GM12878 (cell line): Measurements from ENCODE around the gene HRG. TPM values are rescaled to one million over a fixed set of nuclear protein-coding genes. Genes with fewer than 3 reads are reported as not detected.

Experiments
- ATAC-seq: fragments of 200-7000 bp; cut with Tn5 transposase; 3 replicates; pipeline ENCODE4 v1.9.1; 2020; ENCODE audit warnings: mild to moderate bottlenecking, moderate library complexity
- BruUV-seq: library from RNA; stranded (reverse); fragments of 400-500 nt; replicated peaks from 2 replicates; lab custom pipeline; 2021; lab: Mats Ljungman, UMichigan
- CTCF ChIA-PET: fragments of 300-600 bp; sonication (Branson Sonifier 250); formaldehyde crosslinking; extraction: SDS; loops from one replicate; lab custom pipeline; 2021; ENCODE audit warnings: inconsistent platforms; lab: Yijun Ruan, JAX
- POLR2A ChIA-PET: fragments of 350-600 bp; formaldehyde crosslinking; extraction: SDS; loops from one replicate; lab custom pipeline; 2021; ENCODE audit warnings: inconsistent platforms; lab: Charles Lee
- RAD21 ChIA-PET: fragments of 300-600 bp; sonication (Branson Sonifier 250); formaldehyde crosslinking; loops from one replicate; lab custom pipeline; 2023; ENCODE audit warnings: antibody characterized with exemption; ENCODE audit not compliant: unreplicated experiment; lab: Charles Lee
- SMC1A ChIA-PET: fragments of 300-600 bp; sonication (Branson Sonifier 250); formaldehyde crosslinking; loops from one replicate; lab custom pipeline; 2023; ENCODE audit not compliant: unreplicated experiment, uncharacterized antibody; lab: Charles Lee
- DNase-seq: peaks from one replicate; pipeline ENCODE4 v3.0.0-alpha.2; 2011; ENCODE audit warnings: low read depth, low spot score
- FAIRE-seq: peaks from 3 replicates; lab custom pipeline; 2011; peaks lifted over from hg19 to GRCh38; lab: Jason Lieb, UNC
- H2AFZ ChIP-seq: 2 replicates; pipeline ENCODE4 v1.6.0; 2011; ENCODE audit warnings: low read depth, low read length, control low read depth; ENCODE audit not compliant: control insufficient read depth
- H3K27ac ChIP-seq: 2 replicates; pipeline ENCODE4 v1.5.1; 2011; ENCODE audit warnings: control low read depth; ENCODE audit not compliant: control insufficient read depth, insufficient read depth
- H3K27me3 ChIP-seq, 2 experiments: replicated peaks in 1 of 2; 2 replicates each; pipeline versions ENCODE4 v1.6.0 to v1.6.1; 2011; ENCODE audit warnings: low read length in 1 of 2; ENCODE audit not compliant: control insufficient read depth in 2 of 2, insufficient read depth in 2 of 2
- H3K36me3 ChIP-seq, 2 experiments: 2 replicates each; pipeline ENCODE4 v1.5.1; 2011; ENCODE audit warnings: low read length in 1 of 2; ENCODE audit not compliant: control insufficient read depth in 2 of 2, insufficient read depth in 2 of 2
- H3K4me1 ChIP-seq: 2 replicates; pipeline ENCODE4 v1.6.1; 2011; ENCODE audit warnings: mild to moderate bottlenecking, low read length, moderate library complexity, mixed read lengths; ENCODE audit not compliant: control insufficient read depth, insufficient read depth
- H3K4me2 ChIP-seq: 2 replicates; pipeline ENCODE4 v1.6.0; 2011; ENCODE audit warnings: control low read depth; ENCODE audit not compliant: control insufficient read depth, insufficient read depth
- H3K4me3 ChIP-seq: fragments of 200-600 bp; sonication (generic); 2 replicates; pipeline ENCODE4 v1.5.1; 2016
- H3K79me2 ChIP-seq: 2 replicates; pipeline ENCODE4 v1.6.0; 2011; ENCODE audit warnings: low read length; ENCODE audit not compliant: control insufficient read depth, insufficient read depth
- H3K9ac ChIP-seq: 2 replicates; pipeline ENCODE4 v1.8.0; 2011; ENCODE audit warnings: low read length, control low read depth, mixed read lengths; ENCODE audit not compliant: control insufficient read depth, insufficient read depth
- H3K9me3 ChIP-seq: replicated peaks from 3 replicates; pipeline ENCODE4 v1.5.1; 2011; ENCODE audit warnings: mild to moderate bottlenecking, low read length; ENCODE audit not compliant: control insufficient read depth, insufficient read depth
- H4K20me1 ChIP-seq: 2 replicates; pipeline ENCODE4 v1.6.0; 2011; ENCODE audit not compliant: control insufficient read depth, insufficient read depth
- CUX1 ChIP-seq: IDR thresholded peaks from 2 replicates; pipeline ENCODE4 v1.6.1; 2012; ENCODE audit warnings: improper control_type of control experiment, low read depth, low read length; ENCODE audit not compliant: insufficient replicate concordance
- HCFC1 ChIP-seq: fragments of 150-350 bp; IDR thresholded peaks from 2 replicates; pipeline ENCODE4 v1.6.1; 2014; ENCODE audit warnings: low read length
- RBBP5 ChIP-seq: fragments of 200-600 bp; sonication (generic); conservative IDR thresholded peaks from 2 replicates; pipeline ENCODE4 v1.6.1; 2016
- SMARCA5 ChIP-seq: fragments of 450-650 bp; IDR thresholded peaks from 2 replicates; pipeline ENCODE4 v1.6.1; 2017; ENCODE audit warnings: mild to moderate bottlenecking
- WGBS: methylation state at CpG from one replicate; pipeline ENCODE4 v1.1.6; 2016; ENCODE audit warnings: low lambda C conversion rate; ENCODE audit not compliant: insufficient replicate concordance, insufficient coverage; ENCODE audit errors: missing lambda C conversion rate; 5-methylcytosine and 5-hydroxymethylcytosine counted together
- in situ Hi-C: fragments of 300-500 bp; cut with MboI; formaldehyde crosslinking; loops from 9 replicates; pipeline ENCODE4 v1.14.3; 2018; ENCODE audit warnings: mixed read lengths
- intact Hi-C: fragments of 100-400 bp; cut with micrococcal nuclease; formaldehyde crosslinking; loops from one replicate; pipeline ENCODE4 v1.14.2; 2022; ENCODE audit not compliant: unreplicated experiment
- polyA plus RNA-seq, 11 experiments: library from polyadenylated mRNA; depleted of rRNA in 4 of 11; unstranded in 6 of 11; stranded (reverse) in 5 of 11; fragments of >200 nt; fragmentation: Nextera tagmentation in 4 of 11; fragmentation: Illumina TruSeq in 1 of 11; extraction: Ambion mirVana in 4 of 11; extraction: Trizol in 1 of 11; gene quantifications; 1 replicate in 1 of 11; 2 replicates in 10 of 11; pipeline versions ENCODE4 v1.2.1 to v1.2.3, GENCODE V29; 2011 to 2016; ENCODE audit warnings: inconsistent platforms in 2 of 11, missing spikeins in 2 of 11, low read depth in 1 of 11
- total RNA-seq, 4 experiments: library from RNA; depleted of rRNA in 3 of 4; stranded (reverse); fragments of >200 nt in 3 of 4; fragmentation: Illumina TruSeq in 1 of 4; extraction: Trizol in 1 of 4; gene quantifications; 2 replicates each; pipeline versions ENCODE4 v1.2.1 to v1.2.3, GENCODE V29; 2013 to 2021

The HRG gene
- total and polyA plus RNA-seq, 10 of the 15 experiments (the other 5 are each of a cell fraction or from before 2014, with no cell fraction given): 0.21 TPM; not detected in 9

- Histone ChIP-seq H3K27ac (no peak overlapping the region), H2AFZ (no peak overlapping the region), H3K4me1 (no peaks in the 10 kb centered on the region), H3K27me3 (peaks cover 0 to 2% of the 10 kb centered on the region in 2 experiments; a peak in 1 of 4 replicates), H3K4me3 (no peak overlapping the region), H3K4me2 (no peak overlapping the region), H3K79me2 (no peaks in the 10 kb centered on the region), H4K20me1 (no peaks in the 10 kb centered on the region), H3K9me3 (no peaks in the 10 kb centered on the region; the same call in 2 of the 3 replicates), H3K36me3 (no peaks in the 10 kb centered on the region), H3K9ac (no peak overlapping the region)
- BruUV-seq: no TSS peak
- ChIA-PET RAD21 (no interaction called here), CTCF (no interaction called here), SMC1A (no interaction called here), POLR2A (no interaction called here)
- in situ Hi-C loops: no loop called here
- TF ChIP-seq HCFC1 (no peak), RBBP5 (no peak), CUX1 (no peak), SMARCA5 (no peak)
- no peak for ATAC-seq
- no peak for FAIRE-seq
- DNase-seq: no peak
- WGBS: 0% methylated on average over 3 of the region's 3 CpGs
- intact Hi-C loops: no loop called here
These were observed 17.0 kb downstream of the HRG start for GRCh38 chr3:186682812-186683211.
